Activated gamma-delta T cell (primary cell): ENCODE data around the gene CARD11.

Experiments
- DNase-seq: peaks from one replicate; lab custom pipeline; 2025; lab: John Stamatoyannopoulos, UW

The CARD11 gene

GRCh38 chr7:2872296-2872874 lies 171.3 kb downstream of the CARD11 start:
- no peak for DNase-seq

GRCh38 chr7:2870471-2870931 lies 173.2 kb downstream of the CARD11 start:
- no peak for DNase-seq

GRCh38 chr7:2869981-2870380 lies 173.7 kb downstream of the CARD11 start:
- no peak for DNase-seq

- no peak for DNase-seq
These were observed 177.1 kb downstream of the CARD11 start for GRCh38 chr7:2866601-2867000.

GRCh38 chr7:2864999-2865670 lies 178.5 kb downstream of the CARD11 start:
- no peak for DNase-seq

GRCh38 chr7:2864204-2864985 lies 179.3 kb downstream of the CARD11 start:
- no peak for DNase-seq

- DNase-seq = no peak
These were observed 180.1 kb downstream of the CARD11 start for GRCh38 chr7:2863461-2864066.

- DNase-seq = no peak
These were observed 180.8 kb downstream of the CARD11 start for GRCh38 chr7:2862831-2863361.

GRCh38 chr7:2861509-2861908 lies 182.2 kb downstream of the CARD11 start:
- no peak for DNase-seq

- no peak for DNase-seq
These were observed 183.0 kb downstream of the CARD11 start for GRCh38 chr7:2860627-2861133.

GRCh38 chr7:2859952-2860351 lies 183.7 kb downstream of the CARD11 start:
- no peak for DNase-seq

GRCh38 chr7:2858621-2859020 lies 185.0 kb downstream of the CARD11 start:
- no peak for DNase-seq

GRCh38 chr7:2856388-2857169 lies 187.1 kb downstream of the CARD11 start:
- DNase-seq = no peak
